HG02678 (cell line): ENCODE measurements around the gene SPATA2L.

ENCODE experiments used
- ATAC-seq: cut with Tn5 transposase; IDR thresholded peaks from one replicate; pipeline ENCODE4 v1.9.1; 2021; ENCODE audit warnings: mild to moderate bottlenecking, moderate library complexity; ENCODE audit not compliant: unreplicated experiment

The SPATA2L gene

GRCh38 chr16:89729293-89729692 is 27.8 kb upstream of the SPATA2L start:
- no peak for ATAC-seq

GRCh38 chr16:89727406-89728120 is 26.1 kb upstream of the SPATA2L start:
- no peak for ATAC-seq

GRCh38 chr16:89723279-89724250 is 22.1 kb upstream of the SPATA2L start:
- no peak for ATAC-seq

GRCh38 chr16:89722392-89723278 is 21.1 kb upstream of the SPATA2L start:
- ATAC-seq, result peak; percentile 17

- peak; percentile 34 for ATAC-seq
These were observed 20.3 kb upstream of the SPATA2L start for GRCh38 chr16:89721546-89722391.

GRCh38 chr16:89720813-89721545 is 19.5 kb upstream of the SPATA2L start, which contains the start of the genes VPS9D1 and ZNF276:
VPS9D1 (minus strand) TSS chr16:89720898; CDS start chr16:89720861, 37 bp downstream.
ZNF276 (plus strand) TSS chr16:89721537; CDS start chr16:89721641, 104 bp downstream.
- peak; percentile 50 for ATAC-seq

- peak; percentile 14 for ATAC-seq
These were observed 19.0 kb upstream of the SPATA2L start for GRCh38 chr16:89720551-89720812.

- ATAC-seq, result no peak
These were observed 16.4 kb upstream of the SPATA2L start for GRCh38 chr16:89717688-89718505.

- no peak for ATAC-seq
These were observed 15.6 kb upstream of the SPATA2L start for GRCh38 chr16:89716916-89717687.

- ATAC-seq, result no peak
These were observed 15.0 kb upstream of the SPATA2L start for GRCh38 chr16:89716493-89716892.

GRCh38 chr16:89712274-89712781 is 10.8 kb upstream of the SPATA2L start:
- ATAC-seq, result no peak

GRCh38 chr16:89711601-89712273 is 10.2 kb upstream of the SPATA2L start:
- peak; percentile 47 for ATAC-seq

- no peak for ATAC-seq
These were observed 9.4 kb upstream of the SPATA2L start for GRCh38 chr16:89710709-89711564.

- ATAC-seq, result no peak
These were observed 8.4 kb upstream of the SPATA2L start for GRCh38 chr16:89709716-89710432.

GRCh38 chr16:89709166-89709565 is 7.7 kb upstream of the SPATA2L start:
- ATAC-seq, result no peak
